Non-pigmented ciliary epithelial cell (primary cell): ENCODE measurements around the gene TFAP2D.

Source experiments
- DNase-seq: peaks from one replicate; pipeline ENCODE4 v3.0.0-alpha.2; 2010; ENCODE audit warnings: low read depth

The TFAP2D gene

DNA sequence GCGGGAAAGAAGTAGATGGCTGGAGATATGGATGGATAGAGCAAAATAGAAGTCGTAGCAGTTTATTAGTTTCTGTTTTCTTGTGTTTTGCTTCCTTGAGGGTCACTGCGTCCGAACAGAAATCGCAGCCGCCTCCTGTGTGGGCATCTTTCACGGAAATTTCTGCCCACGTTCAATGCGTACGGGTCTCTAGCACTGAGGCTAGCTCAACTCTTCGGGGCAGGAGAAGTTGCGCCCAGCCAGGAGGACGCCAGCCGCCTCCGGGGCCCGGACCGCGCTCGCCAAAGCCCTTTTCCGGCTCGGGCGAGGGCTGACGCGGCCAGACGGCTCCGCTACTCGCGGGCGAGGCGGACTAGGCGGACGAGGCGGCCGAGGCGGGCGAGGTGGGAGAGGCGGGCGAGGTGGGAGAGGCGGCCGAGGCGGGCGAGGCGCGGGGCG is 106.2 kb downstream of the TFAP2D start:
- no peak for DNase-seq

DNA sequence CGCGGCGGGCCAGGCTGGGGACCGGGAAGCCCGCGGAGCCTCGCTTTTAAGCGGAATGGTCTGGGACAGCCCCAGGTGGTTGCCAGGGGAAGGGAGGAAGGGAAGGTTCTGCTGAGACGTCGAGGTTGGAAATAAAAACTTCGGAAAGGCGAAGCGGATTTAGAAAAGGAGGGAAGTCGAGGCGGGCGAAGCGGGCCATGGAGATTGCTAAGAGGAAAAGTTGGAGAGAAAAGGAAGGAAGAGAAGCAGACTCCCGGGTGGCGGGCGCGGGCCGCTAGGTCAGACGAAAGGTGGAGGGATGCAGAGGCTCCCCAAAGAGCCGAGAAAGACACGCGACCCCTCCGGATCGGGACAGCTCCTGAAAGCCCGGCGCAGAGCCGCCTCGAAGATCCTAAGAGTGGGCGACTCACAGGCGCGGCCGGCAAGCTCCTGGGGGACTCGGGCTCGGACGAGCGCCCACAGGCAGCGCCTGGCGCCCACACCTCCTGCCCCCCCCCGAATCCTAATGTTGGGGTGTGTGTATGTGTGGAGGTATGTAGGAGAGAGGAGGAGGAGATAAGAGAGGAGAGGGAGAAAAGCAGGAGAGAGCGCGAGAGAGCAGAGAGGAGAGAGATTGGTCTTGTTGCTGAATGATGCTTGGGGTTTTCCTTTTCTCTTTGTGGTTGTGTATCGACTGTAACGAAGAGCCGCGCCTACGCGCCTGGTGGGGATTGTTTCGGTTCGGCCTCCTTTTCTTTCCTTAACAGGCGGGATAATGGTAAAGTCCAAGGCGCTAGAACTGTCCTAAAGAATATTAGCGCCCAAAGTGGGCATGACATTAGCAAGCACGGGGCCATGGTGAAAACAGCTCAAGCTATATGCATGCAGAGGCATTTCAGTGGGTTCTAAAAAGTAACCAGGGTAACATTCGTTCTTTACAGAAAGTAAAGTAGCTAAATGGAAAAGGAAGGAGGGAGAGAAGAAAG is 106.9 kb downstream of the TFAP2D start:
- DNase-seq: no peak

DNA sequence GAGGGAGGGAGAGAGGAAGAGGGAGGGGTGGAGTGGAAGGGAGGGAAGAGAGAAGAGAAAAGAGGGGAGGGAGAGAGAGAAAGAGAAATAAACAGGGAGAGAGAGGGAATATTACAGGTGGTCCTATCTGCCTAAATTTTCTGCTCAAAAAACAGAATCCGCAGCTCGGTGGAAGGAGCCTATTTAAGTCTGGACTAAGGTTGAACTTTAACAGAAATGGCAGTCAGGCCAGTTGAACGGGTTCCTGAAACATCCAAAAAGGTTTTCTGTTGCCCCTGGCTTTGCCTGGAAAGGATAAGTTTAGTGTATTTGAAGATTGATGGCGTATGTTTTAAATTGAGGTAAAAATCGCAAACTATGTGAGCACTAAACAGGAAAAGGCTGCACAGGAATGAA is 107.5 kb downstream of the TFAP2D start:
- DNase-seq: no peak

DNA sequence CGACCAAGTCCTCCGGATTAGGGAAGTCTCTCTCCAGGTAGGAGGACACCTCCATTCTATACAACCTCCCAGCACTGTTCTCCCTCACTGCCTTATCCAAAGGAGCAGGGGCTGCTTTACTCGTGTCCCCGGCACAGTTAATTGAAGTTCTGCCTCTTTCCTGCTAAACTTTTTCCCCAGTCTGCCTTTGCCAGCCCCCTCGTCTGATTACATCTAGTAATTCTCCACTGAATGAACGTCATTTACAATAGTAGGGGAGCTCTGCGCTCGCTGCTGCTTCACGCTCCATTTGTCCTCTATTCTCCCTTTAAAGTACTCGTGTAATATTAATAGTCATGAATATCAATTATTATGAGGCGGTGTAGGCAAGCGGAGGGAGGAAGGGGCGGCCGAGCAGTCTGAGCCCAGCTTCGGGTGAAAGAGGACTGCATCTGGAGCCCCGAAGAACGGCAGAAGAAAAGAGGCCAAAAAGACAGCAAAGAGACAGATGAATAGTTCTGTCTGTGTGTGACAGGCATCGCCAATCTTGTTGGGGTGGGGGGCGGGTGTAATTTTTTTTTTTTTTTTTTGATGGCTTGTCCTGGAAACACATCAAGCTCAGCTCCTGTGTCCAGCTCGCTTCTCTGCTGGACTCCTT is 108.2 kb downstream of the TFAP2D start:
- DNase-seq: no peak

DNA sequence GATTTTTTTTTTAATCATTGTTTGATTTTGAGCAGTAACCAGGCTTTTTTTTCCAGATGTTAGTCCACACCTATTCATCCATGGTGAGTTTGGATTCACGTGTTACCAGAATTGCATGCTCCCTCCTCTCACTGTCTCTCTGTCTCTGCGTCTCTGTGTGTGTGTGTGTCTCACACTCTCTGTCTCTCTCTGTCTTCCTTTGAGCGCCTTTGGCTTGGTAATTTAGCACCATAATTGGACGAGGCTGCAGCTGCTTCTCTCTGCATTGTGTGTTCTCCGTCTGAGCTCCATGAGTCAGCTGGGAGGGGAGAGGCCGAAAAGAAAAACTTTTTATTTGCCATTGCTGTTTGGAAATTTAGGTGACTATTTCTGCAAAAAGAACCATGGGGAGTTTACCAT is 108.8 kb downstream of the TFAP2D start:
- DNase-seq: no peak
